Duodenal mucosa (tissue), 2 donors: ENCODE results near the gene PAM.

ENCODE experiments used
- H3K27ac ChIP-seq: one replicate; pipeline ENCODE4 v1.7.0; 2013; ENCODE audit warnings: low read depth, low read length
- H3K27me3 ChIP-seq, 2 donors: one replicate each; pipeline ENCODE4 v1.7.0; 2013; ENCODE audit warnings: low read length in 2 of 2, control low read depth in 1 of 2; ENCODE audit not compliant: insufficient read depth in 2 of 2, control insufficient read depth in 1 of 2
- H3K36me3 ChIP-seq, 2 donors: one replicate each; pipeline ENCODE4 v1.7.0; 2013; ENCODE audit warnings: low read length in 2 of 2, control low read depth in 1 of 2; ENCODE audit not compliant: insufficient read depth in 2 of 2, control insufficient read depth in 1 of 2
- H3K4me1 ChIP-seq, 2 donors: one replicate each; pipeline ENCODE4 v1.7.0; 2013; ENCODE audit warnings: low read length in 2 of 2, control low read depth in 1 of 2; ENCODE audit not compliant: insufficient read depth in 2 of 2, control insufficient read depth in 1 of 2
- H3K4me3 ChIP-seq, 2 donors: one replicate each; pipeline ENCODE4 v1.7.0; 2013; ENCODE audit warnings: low read length in 2 of 2, low read depth in 1 of 2
- H3K9ac ChIP-seq, 2 donors: one replicate each; pipeline ENCODE4 v1.7.0; 2013; ENCODE audit warnings: low read length in 2 of 2, low read depth in 1 of 2
- H3K9me3 ChIP-seq, 2 donors: one replicate each; pipeline ENCODE4 v1.7.0; 2013; ENCODE audit warnings: low read length in 2 of 2, control low read depth in 1 of 2; ENCODE audit not compliant: control insufficient read depth in 1 of 2

PAM gene

DNA sequence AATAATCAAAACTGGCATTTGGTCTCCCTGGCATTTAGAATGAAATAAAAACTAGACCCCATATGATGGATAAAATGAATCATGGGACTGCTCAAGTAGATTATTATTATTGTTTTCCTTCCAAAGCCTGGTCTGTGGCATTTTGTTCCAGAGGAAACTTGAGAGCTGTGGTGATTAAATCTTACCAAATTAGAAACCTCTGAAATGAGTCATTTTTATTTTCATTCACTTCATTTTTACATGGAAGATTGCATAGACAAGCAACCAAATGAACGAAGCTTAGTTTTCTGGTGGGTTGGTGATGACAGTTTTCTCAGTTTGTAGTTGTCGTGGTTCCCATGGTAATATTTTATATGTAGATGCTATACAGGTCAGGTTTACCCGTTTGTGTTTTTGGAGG is 23.4 kb downstream of the PAM start:
- Histone ChIP-seq H3K9ac (no peak overlapping the region), H3K36me3 (no peaks in the 10 kb centered on the region), H3K4me3 (no peak overlapping the region), H3K4me1 (no peaks in the 10 kb centered on the region), H3K9me3 (no peaks in the 10 kb centered on the region), H3K27ac (no peak overlapping the region), H3K27me3 (no peaks in the 10 kb centered on the region)

DNA sequence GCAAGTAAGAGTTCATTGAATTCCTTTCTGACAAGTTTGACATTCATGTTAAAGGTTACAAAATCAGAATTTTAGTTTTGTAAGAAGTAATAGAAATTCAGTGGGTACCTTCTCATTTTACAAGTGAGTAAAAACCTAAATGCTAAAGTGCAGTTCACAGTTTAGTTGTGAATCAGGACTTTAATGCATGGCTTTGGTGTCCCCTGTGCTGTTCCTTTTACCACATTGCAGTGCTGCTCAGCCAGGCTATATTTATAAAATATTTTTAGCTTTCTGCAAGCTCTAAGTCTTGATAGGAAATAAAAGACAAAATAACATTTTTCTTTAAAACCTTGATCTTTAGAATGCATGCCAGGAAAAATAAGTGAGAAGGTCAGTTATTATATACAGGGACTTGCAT is 26.3 kb downstream of the PAM start:
- Histone ChIP-seq H3K4me1 (no peaks in the 10 kb centered on the region), H3K9ac (no peak overlapping the region), H3K4me3 (no peak overlapping the region), H3K27me3 (no peaks in the 10 kb centered on the region), H3K9me3 (no peaks in the 10 kb centered on the region), H3K36me3 (no peaks in the 10 kb centered on the region), H3K27ac (no peak overlapping the region)

GRCh38 chr5:102781786-102782185 is 26.7 kb downstream of the PAM start:
- Histone ChIP-seq H3K9ac (no peak overlapping the region), H3K36me3 (no peaks in the 10 kb centered on the region), H3K4me1 (no peaks in the 10 kb centered on the region), H3K9me3 (no peaks in the 10 kb centered on the region), H3K27ac (no peak overlapping the region), H3K27me3 (no peaks in the 10 kb centered on the region), H3K4me3 (no peak overlapping the region)

DNA sequence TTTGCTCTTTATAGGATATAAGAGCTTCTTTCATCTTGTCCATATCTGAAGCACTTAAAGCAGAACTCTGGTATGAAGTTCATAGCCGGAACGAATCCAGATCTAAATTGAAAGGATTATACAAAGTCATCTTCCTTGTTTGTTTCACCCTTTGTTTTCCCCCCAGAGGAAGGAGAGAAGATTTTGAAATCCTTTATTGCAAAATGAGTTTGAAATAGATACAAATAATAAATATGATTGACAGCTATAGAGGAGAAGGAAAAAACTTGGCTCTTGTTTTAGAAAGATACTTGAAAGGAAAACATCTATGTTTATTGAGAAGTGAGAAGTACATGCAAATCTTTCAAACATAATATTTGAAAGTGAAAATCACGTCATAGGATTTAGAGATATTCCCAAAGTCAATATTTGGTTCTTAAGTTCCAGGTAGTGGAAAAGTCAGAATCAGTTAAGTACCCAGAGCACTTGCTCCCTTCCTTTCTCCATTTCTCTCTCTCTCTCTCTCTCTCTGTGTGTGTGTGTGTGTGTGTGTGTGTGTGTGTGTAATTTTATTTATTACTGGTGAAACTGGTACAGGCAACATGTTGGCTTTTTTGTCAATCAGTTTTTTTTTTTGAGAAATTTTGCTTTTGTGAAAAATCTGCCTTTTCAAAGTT is 27.2 kb downstream of the PAM start:
- Histone ChIP-seq H3K9me3 (no peaks in the 10 kb centered on the region), H3K36me3 (no peaks in the 10 kb centered on the region), H3K9ac (no peak overlapping the region), H3K27ac (no peak overlapping the region), H3K4me1 (no peaks in the 10 kb centered on the region), H3K27me3 (no peaks in the 10 kb centered on the region), H3K4me3 (no peak overlapping the region)

DNA sequence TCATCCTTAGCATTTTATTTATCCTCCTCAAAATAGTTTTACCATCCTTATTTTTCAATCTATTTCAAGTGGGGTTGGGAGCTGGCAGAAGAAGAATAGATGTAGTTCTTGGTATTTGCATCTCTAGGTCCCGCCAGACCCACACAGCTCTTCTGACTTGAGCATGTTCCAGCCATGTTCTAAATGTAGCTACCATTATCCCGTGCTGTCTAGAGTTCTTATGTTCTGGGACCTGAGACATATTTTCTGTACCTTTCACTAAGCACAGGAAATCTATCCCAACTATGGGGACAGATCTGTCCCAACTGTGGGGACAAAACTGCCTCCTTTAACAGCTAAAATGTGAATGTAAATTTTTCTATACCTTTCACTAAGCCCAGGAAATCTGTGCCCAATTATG is 32.0 kb downstream of the PAM start:
- no peaks in the 10 kb centered on the region for H3K4me1 ChIP-seq
- no peaks in the 10 kb centered on the region for H3K36me3 ChIP-seq
- H3K27ac ChIP-seq, result no peak overlapping the region
- no peaks in the 10 kb centered on the region for H3K9me3 ChIP-seq
- H3K27me3 ChIP-seq, result no peaks in the 10 kb centered on the region
- H3K4me3 ChIP-seq, result no peak overlapping the region
- H3K9ac ChIP-seq, result no peak overlapping the region

- Histone ChIP-seq H3K9ac (no peak overlapping the region), H3K4me3 (no peak overlapping the region), H3K27me3 (no peaks in the 10 kb centered on the region), H3K36me3 (no peaks in the 10 kb centered on the region), H3K4me1 (no peaks in the 10 kb centered on the region), H3K9me3 (no peaks in the 10 kb centered on the region), H3K27ac (no peak overlapping the region)
Observed at GRCh38 chr5:102788788-102789187, 33.7 kb downstream of the PAM start.

GRCh38 chr5:102789469-102789868 is 34.4 kb downstream of the PAM start:
- no peaks in the 10 kb centered on the region for H3K36me3 ChIP-seq
- no peak overlapping the region for H3K4me3 ChIP-seq
- no peaks in the 10 kb centered on the region for H3K9me3 ChIP-seq
- H3K27me3 ChIP-seq, result no peaks in the 10 kb centered on the region
- no peak overlapping the region for H3K27ac ChIP-seq
- no peaks in the 10 kb centered on the region for H3K4me1 ChIP-seq
- H3K9ac ChIP-seq, result no peak overlapping the region

- Histone ChIP-seq H3K27me3 (no peaks in the 10 kb centered on the region), H3K9me3 (no peaks in the 10 kb centered on the region), H3K4me1 (no peaks in the 10 kb centered on the region), H3K9ac (no peak overlapping the region), H3K27ac (no peak overlapping the region), H3K36me3 (no peaks in the 10 kb centered on the region), H3K4me3 (no peak overlapping the region)
Observed at GRCh38 chr5:102790748-102791147, 35.6 kb downstream of the PAM start.

DNA sequence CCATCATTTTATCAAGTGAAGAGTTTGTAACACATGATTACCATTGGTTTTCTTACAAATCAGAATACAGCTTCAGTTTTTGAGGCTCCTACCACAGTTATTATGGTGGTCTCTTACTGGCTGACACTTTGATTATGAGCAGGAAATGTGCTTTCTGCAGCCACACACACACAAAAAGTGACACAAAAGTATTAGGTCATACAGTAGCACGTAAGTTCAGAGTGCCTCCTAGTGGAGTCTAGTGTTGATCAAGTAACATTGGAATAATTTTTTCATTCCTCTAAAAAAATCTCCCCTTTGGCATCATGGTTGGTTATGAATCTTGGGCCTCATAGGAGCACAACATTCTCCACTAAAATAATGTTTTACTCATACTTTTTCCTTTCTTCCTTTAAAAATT is 37.6 kb downstream of the PAM start:
- Histone ChIP-seq H3K9me3 (no peaks in the 10 kb centered on the region), H3K4me3 (no peak overlapping the region), H3K27ac (no peak overlapping the region), H3K27me3 (no peaks in the 10 kb centered on the region), H3K36me3 (no peaks in the 10 kb centered on the region), H3K9ac (no peak overlapping the region), H3K4me1 (peaks cover 4 to 9% of the 10 kb centered on the region in 2 donors)

- no peak overlapping the region for H3K27ac ChIP-seq
- no peaks in the 10 kb centered on the region for H3K9me3 ChIP-seq
- H3K36me3 ChIP-seq, result no peaks in the 10 kb centered on the region
- no peaks in the 10 kb centered on the region for H3K27me3 ChIP-seq
- H3K4me3 ChIP-seq, result no peak overlapping the region
- peaks cover 4 to 9% of the 10 kb centered on the region in 2 donors for H3K4me1 ChIP-seq
- H3K9ac ChIP-seq, result no peak overlapping the region
Observed at GRCh38 chr5:102794047-102794446, 38.9 kb downstream of the PAM start.
